Measurements from ENCODE around the gene SNRPA. TPM values are rescaled to one million over a fixed set of nuclear protein-coding genes. Genes with fewer than 3 reads are reported as not detected.

SNRPA gene
- total RNA-seq, 4 donors from 2014 or later, result 52.8 to 92.7 (median 70.9) TPM

DNA sequence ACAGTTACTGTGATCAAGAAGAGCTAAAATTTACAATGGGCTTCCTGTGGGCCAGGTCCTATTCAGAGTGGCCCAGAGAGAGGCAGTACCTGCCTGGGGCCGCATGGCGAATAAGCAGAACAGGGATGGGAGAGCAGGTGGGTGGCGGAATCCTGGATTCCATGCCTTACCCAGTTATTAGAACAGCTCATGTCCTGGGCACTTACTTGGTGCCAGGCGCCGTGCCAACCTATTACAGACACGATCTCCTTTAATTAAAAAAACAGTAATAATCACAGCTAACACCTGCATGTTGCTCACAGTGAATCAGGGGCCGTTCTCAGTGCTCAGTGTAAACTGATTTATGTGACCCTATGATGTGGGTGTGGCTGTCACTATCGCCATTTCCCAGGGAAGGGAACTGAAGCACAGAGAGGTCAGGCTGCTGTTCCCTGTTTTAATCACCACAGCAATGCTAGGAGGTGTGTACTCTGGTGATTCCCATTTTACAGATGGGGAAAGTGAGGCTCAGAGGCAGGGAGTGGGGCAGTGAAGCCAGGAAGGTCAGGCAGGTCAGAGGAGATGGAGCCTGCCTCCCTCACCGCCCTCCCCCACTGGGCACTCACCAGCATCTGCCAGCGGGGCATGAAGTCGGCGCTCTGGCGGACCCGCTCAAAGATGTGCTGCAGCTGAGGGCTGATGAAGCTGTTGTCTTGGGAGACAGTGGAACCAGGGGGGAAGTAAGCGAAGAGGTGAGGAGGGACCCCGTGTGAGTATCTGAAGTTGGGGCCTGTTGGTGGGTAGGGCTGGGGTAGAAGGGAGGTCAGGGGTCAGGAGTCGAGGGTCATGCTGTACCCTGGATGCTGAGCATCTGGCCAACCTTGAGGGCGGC is 46.3 kb upstream of the SNRPA start:
- Histone ChIP-seq H3K27ac (peak overlapping the region in 2 of 4 donors; percentile 47 to 72), H3K9me3 (no peaks in the 10 kb centered on the region), H3K4me1 (peaks cover 0 to 22% (median 2%) of the 10 kb centered on the region in 4 donors), H3K27me3 (no peaks in the 10 kb centered on the region), H3K4me3 (no peak overlapping the region), H3K36me3 (peaks cover 0 to 96% (median 5%) of the 10 kb centered on the region in 3 donors)
- 83% methylated on average over 18 of the region's 18 CpGs for WGBS, 2 donors
- TF ChIP-seq EP300 (IDR thresholded peaks at IDR 0.05), result no peak
- TF ChIP-seq, protein P1, sequence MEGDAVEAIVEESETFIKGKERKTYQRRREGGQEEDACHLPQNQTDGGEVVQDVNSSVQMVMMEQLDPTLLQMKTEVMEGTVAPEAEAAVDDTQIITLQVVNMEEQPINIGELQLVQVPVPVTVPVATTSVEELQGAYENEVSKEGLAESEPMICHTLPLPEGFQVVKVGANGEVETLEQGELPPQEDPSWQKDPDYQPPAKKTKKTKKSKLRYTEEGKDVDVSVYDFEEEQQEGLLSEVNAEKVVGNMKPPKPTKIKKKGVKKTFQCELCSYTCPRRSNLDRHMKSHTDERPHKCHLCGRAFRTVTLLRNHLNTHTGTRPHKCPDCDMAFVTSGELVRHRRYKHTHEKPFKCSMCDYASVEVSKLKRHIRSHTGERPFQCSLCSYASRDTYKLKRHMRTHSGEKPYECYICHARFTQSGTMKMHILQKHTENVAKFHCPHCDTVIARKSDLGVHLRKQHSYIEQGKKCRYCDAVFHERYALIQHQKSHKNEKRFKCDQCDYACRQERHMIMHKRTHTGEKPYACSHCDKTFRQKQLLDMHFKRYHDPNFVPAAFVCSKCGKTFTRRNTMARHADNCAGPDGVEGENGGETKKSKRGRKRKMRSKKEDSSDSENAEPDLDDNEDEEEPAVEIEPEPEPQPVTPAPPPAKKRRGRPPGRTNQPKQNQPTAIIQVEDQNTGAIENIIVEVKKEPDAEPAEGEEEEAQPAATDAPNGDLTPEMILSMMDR (IDR thresholded peaks at IDR 0.05), result no peak
- no peak for TF ChIP-seq POLR2A (IDR thresholded peaks at IDR 0.05)
- no peak for DNase-seq (ENCODE audit: low spot score in 2 of 2)

DNA sequence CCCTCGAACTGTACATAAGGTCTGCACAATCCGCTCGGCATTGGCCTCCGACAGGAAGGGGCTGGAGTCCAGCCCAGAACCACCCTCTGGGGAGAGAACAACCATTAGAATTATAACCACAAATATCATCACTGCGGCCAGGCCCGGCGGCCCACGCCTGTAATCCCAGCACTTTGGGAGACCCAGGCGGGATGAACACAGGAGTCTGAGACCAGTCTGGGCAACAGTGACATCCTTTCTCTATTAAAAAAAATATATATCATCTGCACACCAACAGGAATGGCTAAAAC is 45.7 kb upstream of the SNRPA start:
- Histone ChIP-seq H3K27me3 (no peaks in the 10 kb centered on the region), H3K4me1 (peaks cover 0 to 22% (median 2%) of the 10 kb centered on the region in 4 donors), H3K9me3 (no peaks in the 10 kb centered on the region), H3K4me3 (no peak overlapping the region), H3K27ac (peak overlapping the region in 2 of 4 donors; percentile 47 to 72), H3K36me3 (peaks cover 0 to 96% (median 7%) of the 10 kb centered on the region in 3 donors)
- 78 to 86% methylated on average over 9 of the region's 9 CpGs for WGBS, 2 donors
- peak; percentile 76 to 81 for DNase-seq (ENCODE audit: low spot score in 2 of 2)
- TF ChIP-seq POLR2A (IDR thresholded peaks at IDR 0.05) (no peak), EP300 (IDR thresholded peaks at IDR 0.05) (peak in 1 of 2 donors; percentile 43)
- TF ChIP-seq, protein P1 (IDR thresholded peaks at IDR 0.05), result no peak

DNA sequence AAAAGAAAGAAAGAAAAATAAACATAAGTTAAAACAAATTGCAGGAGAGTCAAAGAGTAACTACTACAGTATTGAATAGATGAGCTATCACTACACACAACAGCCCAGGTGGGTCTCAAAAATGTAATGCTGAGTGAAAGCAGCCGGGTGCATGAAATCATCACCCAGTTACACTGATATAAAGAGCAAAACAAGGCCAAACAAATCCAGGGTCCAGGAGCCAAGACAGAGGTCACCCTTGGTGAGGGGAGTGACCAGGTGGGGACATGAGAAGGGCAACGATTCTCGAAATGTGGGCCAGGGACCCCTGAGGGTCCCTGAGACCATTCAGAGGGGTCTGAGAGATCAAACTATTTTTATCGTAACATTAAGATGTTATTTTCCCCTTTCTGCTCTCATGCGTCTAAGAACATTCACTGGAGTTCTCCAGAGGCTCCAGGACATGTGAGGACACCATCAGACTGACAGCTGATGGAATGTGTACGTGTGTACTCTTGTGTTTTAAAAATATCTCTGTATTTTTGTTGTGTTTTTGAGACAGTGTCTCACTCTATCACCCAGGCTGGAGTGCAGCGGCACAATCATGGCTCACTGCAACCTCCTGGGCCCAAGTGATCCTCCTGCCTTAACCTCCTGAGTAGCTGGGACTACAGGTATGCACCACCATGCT is 44.9 kb upstream of the SNRPA start:
- H3K27ac ChIP-seq, result peak overlapping the region in 2 of 4 donors; percentile 47 to 72
- H3K4me1 ChIP-seq, result peaks cover 0 to 22% (median 2%) of the 10 kb centered on the region in 4 donors
- no peaks in the 10 kb centered on the region for H3K9me3 ChIP-seq
- DNase-seq (ENCODE audit: low spot score in 2 of 2), result no peak
- H3K27me3 ChIP-seq, result no peaks in the 10 kb centered on the region
- TF ChIP-seq POLR2A (IDR thresholded peaks at IDR 0.05) (no peak), EP300 (IDR thresholded peaks at IDR 0.05) (no peak)
- TF ChIP-seq, protein P1 (IDR thresholded peaks at IDR 0.05), result no peak
- H3K36me3 ChIP-seq, result peaks cover 0 to 96% (median 8%) of the 10 kb centered on the region in 3 donors
- 74 to 82% methylated on average over 7 of the region's 7 CpGs for WGBS, 2 donors
- H3K4me3 ChIP-seq, result no peak overlapping the region

DNA sequence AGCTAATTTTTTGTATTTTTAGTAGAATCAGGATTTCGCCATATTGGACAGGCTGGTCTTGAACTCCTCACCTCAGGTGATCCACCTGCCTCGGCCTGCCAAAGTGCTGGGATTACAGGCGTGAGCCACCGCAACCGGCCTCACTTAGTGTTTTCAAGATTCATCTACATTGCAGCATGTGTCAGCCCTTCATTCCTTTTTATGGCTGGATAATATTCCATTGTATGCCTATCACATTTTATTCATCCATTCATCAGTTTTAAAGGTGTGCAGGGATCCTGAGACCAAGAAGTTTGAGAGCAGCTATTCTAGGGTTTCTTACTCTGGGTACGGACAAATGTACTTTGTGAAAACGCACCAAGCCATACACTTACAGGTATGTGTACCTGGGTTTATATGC is 43.4 kb upstream of the SNRPA start:
- TF ChIP-seq POLR2A (IDR thresholded peaks at IDR 0.05) (no peak), EP300 (IDR thresholded peaks at IDR 0.05) (no peak)
- TF ChIP-seq, protein P1 (IDR thresholded peaks at IDR 0.05), result no peak
- no peaks in the 10 kb centered on the region for H3K27me3 ChIP-seq
- H3K36me3 ChIP-seq, result peaks cover 0 to 94% (median 4%) of the 10 kb centered on the region in 3 donors
- DNase-seq (ENCODE audit: low spot score in 2 of 2), result no peak
- no peak overlapping the region for H3K27ac ChIP-seq
- no peak overlapping the region for H3K4me3 ChIP-seq
- H3K4me1 ChIP-seq, result peaks cover 0 to 33% (median 2%) of the 10 kb centered on the region in 4 donors
- WGBS, 2 donors, result 97% methylated on average over 7 of the region's 7 CpGs
- no peaks in the 10 kb centered on the region for H3K9me3 ChIP-seq

DNA sequence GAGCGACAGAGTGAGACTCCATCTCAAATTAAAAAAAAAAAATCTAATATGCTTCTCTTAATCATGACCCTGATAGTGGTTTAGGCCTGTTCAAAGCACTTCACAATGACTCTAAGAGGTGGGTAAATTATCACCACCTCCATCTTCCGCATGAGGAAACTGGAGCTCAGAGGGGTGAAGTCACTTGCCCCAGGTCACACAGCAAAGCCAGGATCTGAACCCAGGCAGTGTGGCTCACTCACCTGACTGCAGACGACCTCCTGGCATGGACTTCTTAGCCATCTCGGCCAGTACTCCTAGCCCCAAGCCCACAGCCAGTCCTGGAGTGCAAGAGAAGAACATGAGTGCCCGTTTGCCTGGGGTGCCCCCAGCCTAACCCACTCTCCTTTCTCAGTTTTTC is 41.2 kb upstream of the SNRPA start:
- peaks cover 0 to 79% (median 4%) of the 10 kb centered on the region in 3 donors for H3K36me3 ChIP-seq
- WGBS, 2 donors, result 90 to 91% methylated on average over 5 of the region's 5 CpGs
- no peaks in the 10 kb centered on the region for H3K9me3 ChIP-seq
- no peak for TF ChIP-seq POLR2A (IDR thresholded peaks at IDR 0.05)
- TF ChIP-seq, protein P1 (IDR thresholded peaks at IDR 0.05), result no peak
- no peak for TF ChIP-seq EP300 (IDR thresholded peaks at IDR 0.05)
- no peak overlapping the region for H3K4me3 ChIP-seq
- DNase-seq (ENCODE audit: low spot score in 2 of 2), result no peak
- H3K4me1 ChIP-seq, result peaks cover 0 to 50% (median 12%) of the 10 kb centered on the region in 4 donors
- no peaks in the 10 kb centered on the region for H3K27me3 ChIP-seq
- H3K27ac ChIP-seq, result no peak overlapping the region
